Activated naive CD4-positive, alpha-beta T cell treated with Interleukin-2 at 50 U/mL for 16 hours (primary cell): ENCODE measurements around the gene GASK1A.
"Not testable (repeated sequence)": the region's sequence is repeated elsewhere in the genome, so short reads cannot be mapped to it uniquely, and the experiment has no call there.

ENCODE experiments used
- DNase-seq: peaks from one replicate; pipeline ENCODE4 v3.0.0-alpha.2; 2020

Gene GASK1A

DNA sequence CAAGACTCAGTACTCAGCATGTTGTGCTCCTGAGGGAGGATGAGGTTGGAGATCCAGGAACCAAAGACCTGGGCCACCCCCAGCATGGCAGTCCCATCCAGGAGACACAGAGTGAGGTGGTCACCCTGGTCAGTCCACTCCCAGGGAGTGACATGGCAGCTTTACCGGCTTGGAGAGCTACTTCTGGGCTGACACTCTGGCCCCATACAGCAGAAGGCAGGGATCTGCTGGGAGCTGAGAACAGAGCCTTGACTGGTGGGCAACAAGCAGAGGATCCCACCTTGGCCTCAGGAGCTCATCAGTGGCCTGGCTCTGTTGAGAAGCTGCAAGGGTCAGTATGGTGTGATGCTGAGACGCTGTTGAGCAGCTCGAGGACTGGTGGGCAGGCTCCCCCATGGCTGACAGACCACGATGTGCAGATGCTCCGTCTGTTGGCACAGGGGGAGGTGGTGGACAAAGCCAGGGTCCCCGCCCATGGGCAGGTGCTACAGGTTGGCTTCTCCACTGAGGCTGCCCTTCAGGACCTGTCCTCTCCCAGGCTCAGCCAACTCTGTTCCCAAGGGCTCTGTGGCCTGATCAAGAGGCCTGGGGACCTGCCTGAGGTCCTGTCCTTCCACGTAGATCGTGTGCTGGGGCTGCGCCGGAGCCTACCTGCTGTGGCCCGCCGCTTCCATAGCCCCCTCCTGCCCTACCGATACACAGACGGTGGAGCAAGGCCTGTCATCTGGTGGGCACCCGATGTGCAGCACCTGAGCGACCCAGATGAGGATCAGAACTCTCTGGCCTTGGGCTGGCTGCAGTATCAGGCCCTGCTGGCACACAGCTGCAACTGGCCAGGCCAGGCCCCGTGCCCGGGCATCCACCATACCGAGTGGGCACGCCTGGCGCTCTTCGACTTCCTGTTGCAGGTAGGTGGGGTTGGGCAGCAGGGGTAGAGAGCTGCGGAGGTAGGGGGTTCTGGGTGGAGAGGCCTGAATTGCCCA is 53.8 kb downstream of the GASK1A start:
- no peak for DNase-seq

DNA sequence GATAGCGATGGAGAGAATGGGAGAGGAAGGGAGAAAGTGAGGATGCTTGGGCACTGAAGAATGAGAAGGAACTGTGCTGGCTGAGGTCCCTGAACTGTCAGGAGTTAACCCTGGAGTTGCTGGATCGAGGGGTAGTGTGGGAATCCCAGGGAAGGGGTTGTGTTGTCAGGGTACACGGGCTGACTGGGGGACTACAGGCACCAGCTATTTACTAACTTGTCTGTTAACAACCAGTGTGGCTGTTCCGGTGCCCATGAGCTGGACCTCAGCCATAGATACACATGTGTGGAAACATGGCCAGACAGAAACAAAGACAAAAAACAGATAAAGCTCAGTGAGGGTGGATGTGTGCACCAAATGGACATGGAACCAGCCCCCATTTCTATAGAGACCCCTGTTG is 55.1 kb downstream of the GASK1A start:
- no peak for DNase-seq

GRCh38 chr3:43034911-43035310 is 55.8 kb downstream of the GASK1A start:
- DNase-seq: no peak

GRCh38 chr3:43035801-43036365 is 56.8 kb downstream of the GASK1A start:
- DNase-seq: no peak

DNA sequence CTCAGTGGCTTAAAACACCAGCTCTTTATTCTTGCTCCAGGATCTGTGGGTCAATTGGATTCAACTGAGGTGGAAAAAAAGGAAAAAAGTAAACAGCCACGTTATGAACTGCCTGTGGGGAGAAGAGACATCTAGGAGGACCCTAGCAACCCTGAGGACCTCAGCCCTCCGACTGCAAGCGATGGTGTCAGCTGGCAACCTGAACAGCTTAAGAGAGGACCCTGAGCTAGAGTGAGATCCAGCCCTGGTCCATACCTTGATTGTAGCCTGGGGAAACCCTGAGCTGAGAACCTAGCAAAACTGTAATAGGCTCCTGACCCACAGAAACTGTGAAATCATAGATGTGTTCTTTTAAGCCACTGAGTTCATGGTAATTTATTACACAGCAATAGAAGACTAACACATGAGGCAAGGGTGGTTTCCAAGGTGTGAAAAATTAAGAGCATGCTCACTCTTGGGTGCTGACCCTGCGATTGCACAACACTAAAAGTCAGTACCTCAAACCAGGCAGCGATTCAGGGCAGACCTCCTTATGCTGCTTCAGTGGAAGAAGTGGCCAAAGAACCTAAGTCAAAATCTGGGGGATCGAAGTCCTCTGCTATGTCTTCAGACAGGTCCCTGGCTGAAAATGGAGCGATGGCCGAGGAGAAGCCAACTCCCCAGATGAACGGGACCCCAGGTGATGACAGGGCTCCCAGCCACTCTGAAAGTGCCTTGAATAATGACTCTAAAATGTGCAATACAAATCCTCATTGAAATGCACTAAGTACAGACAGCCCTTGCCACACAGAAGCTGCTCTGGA is 57.7 kb downstream of the GASK1A start:
- no peak for DNase-seq

DNA sequence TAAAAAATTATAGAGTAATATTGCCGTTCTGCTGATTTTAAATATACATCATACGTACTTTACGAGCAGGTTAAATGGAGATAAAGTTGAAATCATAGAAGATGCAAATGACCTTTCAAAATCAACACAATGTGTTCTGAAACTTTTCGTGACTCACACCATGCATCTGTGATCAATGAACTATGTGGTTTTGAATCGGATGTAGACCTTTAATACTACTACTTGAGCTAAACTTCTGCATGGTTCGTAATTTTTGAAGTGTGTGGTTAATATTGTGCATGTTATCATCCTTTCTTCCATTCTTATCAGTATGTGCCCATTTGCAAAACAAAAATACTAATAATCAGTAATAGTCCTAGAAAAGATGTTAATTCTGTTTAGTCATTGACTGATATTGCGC is 58.9 kb downstream of the GASK1A start:
- no peak for DNase-seq

GRCh38 chr3:43041517-43041916 is 62.4 kb downstream of the GASK1A start:
- no peak for DNase-seq

DNA sequence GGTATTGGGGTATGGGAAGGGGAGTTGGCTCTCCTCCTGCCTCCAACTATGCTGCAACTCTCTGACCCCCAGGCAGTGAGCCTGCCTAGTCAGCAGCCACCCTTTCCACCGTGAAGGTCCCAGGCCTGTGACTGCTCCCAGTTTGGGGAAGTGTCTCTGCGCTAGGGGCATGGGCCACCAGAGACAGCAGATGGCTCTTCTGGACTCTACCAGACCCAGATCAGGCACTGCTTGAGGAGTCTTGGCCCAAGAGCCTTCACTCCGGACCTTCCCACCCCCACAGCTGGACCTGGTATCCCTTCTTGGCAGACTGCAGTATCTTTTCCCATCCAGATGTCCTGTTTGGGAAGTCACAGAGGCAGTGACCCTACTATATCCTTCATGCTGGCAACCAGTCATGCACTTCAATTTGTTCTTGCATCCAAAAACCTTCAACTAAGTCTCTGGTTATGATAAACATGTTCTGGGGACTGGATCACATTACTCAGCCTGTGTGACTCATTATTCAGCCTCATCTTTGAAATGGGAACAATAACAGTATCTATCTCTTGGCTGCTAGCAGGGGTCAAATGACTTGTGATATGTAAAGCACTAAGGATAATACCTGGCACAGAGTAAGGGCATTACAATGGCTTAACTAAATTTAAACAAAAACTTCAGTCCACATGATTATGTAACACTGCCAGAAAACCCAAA is 64.1 kb downstream of the GASK1A start:
- DNase-seq: no peak

DNA sequence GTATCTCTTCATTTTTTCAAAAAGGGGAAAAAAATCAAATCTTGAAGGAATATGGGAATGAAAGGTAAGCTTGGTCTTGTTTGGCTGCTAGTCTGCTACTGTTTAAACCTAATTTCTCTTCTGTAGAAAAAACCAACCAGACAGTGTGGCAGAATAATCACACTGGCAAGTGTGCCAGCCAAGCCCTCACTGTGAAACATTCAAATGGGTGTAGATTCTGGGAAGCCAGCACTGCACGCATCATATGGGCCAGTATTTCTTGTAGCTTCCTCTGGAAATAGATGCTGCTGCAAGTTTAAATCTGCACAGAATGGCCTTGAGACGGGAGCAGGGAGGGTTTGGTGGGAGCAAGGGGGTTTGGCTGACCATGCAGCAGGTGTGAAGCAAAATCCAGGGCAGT is 64.7 kb downstream of the GASK1A start:
- no peak for DNase-seq

GRCh38 chr3:43045079-43045478 is 66.0 kb downstream of the GASK1A start:
- DNase-seq: not testable (repeated sequence)

DNA sequence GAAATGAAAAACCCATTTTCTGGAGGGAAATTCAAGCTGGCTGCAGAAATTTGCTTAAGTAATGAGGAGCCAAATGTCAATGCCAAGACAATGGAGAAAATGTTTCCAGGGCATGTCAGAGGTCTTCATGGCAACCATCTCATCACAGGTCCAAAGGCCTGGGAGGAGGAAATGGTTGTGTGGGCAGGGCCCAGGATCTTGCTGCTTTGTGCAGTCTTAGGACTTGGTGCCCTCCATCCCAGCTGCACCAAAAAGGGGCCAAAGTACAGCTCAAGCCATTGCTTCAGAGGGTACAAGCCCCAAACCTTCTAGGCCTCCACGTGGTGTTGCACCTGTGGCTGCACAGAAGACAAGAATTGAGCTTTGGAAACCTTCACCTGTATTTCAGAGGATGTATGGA is 67.5 kb downstream of the GASK1A start:
- DNase-seq: no peak

- DNase-seq: no peak
Observed at GRCh38 chr3:43048470-43048869, 69.4 kb downstream of the GASK1A start.

- DNase-seq: no peak
Observed at GRCh38 chr3:43053291-43053690, 74.2 kb downstream of the GASK1A start.

DNA sequence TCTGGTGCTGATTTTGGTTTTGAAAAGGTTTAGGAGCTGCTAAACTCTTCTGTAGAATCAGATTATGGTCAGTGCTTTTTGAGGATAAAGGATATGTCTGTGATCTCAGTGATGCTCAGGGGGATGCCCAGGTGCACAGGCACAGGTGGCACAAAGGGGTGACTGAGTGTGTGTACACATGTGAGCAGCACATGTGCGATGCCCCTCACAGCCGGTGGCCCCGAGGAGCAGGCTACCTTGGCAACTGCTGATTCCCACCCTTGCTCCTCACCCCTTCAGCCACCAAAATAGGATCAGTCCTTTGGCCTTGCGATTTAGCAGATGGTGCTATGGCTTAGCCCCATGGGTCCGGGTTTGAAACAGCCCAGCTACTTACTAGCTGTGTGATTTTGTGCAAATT is 75.6 kb downstream of the GASK1A start:
- no peak for DNase-seq

GRCh38 chr3:43055393-43055792 is 76.3 kb downstream of the GASK1A start:
- DNase-seq: no peak

DNA sequence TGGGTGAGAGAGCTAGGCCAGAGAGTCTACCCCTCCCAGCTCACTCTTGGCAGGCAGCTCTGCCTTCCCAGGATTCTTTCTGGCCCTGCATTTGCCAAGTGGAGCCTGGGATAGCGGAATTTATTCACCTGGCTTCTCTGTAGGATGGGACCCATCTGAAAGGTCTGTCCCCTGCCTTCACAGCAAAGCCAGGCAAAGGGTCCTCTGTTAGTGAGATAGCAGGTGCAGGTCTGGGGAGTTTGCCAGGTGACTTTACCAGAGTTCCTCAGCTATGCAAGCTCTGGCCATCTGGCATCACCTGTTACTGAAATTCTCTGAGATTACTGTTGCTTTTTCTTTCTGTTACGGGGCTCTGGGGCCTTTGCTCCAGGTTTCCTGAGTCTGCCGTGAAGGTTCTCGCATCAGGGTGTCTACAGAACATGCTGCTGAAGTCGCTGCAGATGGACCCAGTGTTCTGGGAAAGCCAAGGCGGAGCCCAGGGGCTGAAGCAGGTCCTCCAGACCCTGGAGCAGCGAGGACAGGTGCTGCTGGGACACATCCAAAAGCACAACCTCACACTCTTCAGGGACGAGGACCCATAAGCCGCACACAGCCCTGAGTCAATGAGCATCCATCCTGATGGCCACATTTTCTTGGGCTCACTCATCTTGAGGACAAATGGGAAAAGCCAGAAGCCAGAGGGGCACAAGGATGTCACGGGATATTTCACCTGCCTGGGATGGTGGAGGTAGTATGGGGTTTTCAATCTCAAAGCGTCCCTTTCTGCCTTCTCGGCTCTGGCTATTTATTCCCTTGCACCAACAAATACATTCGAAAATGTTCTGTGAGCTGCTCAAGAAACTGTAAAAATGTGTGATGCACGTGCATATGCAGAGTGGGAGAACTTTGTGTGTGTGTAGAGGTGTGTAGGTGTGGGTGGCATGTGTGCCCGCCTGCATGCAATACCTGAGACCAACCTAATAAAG is 77.0 kb downstream of the GASK1A start:
- no peak for DNase-seq

DNA sequence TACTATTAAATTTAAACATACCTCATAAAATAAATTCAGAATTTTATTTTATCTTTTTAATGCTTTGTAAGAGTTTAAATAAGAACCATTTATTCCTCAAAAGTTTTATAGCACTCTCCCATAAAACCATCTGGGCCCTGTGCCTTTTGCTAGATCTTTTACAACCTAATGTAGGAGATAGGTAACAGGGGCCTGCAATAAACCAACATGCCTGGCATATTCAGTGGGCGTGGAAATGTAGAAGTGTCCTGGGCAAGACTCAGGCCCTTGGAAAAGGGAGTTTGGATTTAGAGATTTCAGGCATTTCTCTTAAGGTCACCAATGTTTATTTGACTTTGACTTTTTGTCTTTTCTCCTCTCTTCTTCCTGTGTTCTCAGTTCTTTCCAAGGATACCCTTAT is 80.3 kb downstream of the GASK1A start:
- DNase-seq: no peak

DNA sequence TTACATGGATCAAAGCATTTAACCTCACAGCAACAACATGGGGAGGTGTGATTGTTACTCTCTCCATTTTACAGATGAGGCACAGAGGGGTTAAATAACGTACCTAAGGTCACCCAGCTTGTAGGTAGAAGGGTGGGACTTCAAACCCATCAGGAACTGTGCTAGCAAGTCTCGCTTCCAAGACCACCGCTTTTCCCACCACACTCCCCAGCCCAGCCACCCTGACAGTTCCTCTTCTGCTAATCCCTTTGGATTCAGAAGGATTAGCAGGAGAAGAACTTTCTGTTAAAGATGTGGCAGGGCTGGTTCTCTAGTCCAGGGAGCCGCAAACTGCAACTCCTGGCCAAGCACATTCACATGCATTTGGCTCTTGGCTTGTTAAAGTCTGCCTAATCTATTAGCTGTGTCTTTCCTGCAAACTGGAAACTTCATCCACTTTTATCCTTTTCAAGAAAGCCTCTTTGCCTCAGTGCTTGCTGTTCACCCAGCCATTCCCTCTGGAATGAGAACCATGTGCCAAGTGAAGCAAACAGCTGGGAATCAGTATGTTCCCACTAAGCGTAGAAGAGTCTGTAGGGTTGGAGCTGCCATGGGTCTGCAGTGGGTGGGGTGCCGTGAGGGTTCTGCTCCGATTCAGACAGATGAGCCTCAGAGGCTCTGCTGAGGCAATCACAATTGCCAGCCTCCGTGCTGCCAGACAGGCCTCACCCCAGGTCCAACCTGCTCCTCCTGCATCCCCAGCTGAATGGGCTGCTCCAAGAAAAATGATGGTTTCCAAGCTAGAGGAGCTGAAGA is 82.2 kb downstream of the GASK1A start:
- DNase-seq: no peak

- DNase-seq: no peak
Observed at GRCh38 chr3:43062040-43062563, 83.0 kb downstream of the GASK1A start.

- DNase-seq: no peak
Observed at GRCh38 chr3:43062564-43063040, 83.5 kb downstream of the GASK1A start.
